HG03175 (cell line): Measurements from ENCODE around the gene DPY19L3.
A peak's percentile ranks its signal among the peaks of the same experiment; 100 is the strongest.
"Not testable (repeated sequence)": the region's sequence is repeated elsewhere in the genome, so short reads cannot be mapped to it uniquely, and the experiment has no call there.

Experiments
- ATAC-seq: cut with Tn5 transposase; IDR thresholded peaks from one replicate; pipeline ENCODE4 v1.9.1; 2021; ENCODE audit warnings: mild to moderate bottlenecking, moderate library complexity; ENCODE audit not compliant: unreplicated experiment

The DPY19L3 gene

DNA sequence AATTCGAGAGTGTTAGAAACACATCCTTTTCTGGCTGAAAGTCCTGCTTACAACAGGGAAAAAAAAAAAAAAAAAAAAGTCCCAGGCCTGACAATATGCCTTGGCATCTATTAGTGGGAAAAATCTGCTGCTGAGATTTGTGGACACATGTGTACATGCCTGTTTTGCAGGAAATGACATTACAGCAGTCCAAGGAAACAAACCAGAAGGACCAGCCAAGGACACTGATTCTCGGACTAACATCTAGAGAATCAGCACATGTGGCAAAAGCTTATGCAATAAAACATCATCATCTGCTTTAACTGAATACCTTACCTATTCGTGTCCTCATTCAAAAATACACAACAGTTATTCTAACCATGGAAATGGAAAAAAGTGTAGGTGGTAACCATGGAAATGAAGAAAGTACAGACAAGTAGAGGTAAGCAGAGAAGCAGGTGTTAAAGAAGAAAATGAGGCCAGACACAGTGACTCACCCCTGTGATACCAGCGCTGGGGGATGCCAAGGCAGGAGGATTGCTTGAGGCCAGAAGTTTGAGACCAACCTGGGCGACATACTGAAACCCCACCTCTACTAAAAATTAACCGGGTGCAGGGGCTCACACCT, 9.4 kb upstream of the DPY19L3 start:
- no peak for ATAC-seq

DNA sequence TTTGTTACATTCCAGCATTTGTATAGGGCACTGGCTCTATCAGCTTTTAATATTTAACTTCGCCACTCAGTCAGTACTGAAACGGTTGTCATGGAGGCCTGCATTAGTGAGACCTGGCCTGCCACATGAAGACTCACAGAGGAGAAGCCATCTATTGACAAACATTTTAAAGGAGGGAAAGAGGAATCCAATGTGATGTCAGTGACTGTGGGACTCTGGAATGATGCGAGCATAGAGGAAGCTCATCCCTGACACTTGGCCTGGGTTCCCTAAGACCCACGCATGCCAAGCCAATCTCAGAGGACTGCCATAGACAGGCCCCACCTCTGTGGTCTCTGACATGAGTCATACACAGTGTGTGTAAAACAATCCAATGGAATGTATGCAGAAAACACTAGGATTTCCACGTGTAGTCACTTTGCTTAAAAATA, 7.9 kb upstream of the DPY19L3 start:
- no peak for ATAC-seq

DNA sequence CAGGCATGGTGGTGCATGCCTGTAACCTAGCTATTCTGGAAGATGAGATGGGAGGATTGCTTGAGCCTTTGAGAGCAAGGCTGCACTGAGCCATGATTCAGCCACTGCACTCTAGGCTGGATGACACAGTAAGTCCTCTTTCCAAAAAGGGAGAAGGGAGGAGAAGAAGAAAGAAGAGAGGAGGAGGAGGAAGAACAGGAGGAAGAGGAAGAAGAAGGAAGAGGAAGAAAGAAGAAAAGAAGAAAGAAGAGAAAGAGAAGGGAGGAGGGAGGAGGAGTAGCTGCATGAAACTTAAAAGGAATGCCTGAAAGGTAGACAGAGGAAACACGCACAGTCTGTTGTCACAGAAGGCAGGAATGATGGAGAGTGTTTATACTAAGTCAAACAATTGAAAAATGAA, 3.6 kb upstream of the DPY19L3 start:
- ATAC-seq: no peak

DNA sequence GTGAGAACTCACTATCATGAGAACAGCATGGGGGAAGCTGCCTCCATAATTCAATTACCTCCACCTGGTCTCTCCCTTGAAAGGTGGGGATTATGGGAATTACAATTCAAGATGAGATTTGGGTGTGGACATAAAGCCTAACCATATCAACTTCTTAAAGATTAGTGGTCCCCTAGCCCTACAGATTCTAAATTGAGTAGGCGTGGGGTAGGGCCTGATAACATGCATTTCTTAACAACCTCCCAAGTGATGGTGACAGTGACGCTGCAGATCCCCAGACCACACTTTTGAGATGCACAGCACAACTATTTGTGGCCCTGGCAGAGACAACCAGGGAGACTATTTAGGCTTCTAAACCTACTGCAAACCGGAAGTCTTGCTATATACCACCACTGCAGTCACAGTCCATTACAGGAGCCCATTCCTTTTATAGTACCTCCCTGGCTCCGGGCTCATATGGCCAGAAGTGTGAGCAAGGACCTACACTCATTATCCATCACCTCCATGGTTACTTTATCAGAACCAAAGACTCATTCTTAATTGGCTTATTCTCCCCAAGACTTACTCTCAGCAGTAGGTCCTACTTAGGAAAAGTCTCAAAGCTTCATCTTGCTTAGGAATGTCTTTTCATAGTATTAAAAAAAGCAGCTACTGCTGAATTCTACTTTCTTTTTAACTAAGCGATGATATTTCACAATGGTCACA, 2.1 kb upstream of the DPY19L3 start:
- ATAC-seq: no peak

DNA sequence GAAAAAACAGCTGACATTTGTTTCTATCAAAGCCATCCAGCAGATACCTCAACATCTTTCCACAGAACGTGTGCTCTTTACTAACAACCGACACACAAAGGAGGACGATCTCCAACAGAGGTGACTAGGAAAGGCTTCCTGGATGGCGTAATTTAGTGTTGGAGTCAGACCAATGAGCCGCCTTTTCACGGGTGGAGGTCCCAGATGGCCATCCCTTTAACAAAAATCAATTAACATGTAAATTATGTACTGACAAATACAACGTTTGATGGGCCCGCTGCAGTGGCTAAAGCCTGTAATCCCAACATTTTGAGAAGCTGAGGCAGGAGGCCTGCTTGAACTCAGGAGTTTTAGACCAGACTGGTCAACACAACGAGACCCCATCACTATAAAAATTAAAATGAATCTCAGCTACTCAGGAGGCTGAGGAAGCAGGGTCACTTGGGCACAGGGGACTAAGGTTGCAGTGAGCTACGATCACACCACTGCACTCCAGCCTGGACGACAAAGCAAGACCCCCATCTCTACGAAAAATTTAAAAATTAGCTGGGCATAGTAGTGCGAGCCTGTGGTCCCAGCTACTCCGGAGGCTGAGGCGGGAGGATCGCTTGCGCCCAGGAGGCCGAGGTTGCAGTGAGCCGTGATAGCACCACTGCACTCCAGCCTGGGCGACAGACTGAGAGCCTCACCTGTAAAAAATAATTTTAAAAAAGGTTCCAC, 1.2 kb upstream of the DPY19L3 start:
- no peak for ATAC-seq

DNA sequence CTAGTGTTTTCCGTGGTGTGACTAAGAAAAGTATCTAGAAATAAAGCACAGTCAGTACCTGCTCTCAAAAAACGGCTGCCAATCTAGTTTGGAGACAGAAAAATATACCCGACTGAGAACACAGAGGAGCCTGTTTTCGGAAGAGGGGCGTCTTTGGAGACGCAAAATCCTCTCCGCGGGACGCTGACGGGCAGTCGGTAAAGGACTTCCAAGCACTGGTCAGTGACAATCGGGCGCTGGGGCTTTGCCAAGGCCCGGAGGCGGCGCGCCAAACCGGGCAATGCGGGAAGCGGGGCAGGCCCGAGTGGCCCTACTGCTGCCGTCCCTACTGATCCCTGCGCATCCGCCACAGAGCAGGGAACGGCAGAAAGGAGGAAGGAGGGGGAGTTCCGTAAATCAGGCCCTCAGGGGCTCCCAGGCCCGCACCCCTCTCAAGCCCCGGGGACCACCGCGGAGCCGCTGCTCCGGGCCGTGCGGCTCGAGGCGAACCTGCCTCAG, 588 bp upstream of the DPY19L3 start:
- ATAC-seq: peak; percentile 16

DNA sequence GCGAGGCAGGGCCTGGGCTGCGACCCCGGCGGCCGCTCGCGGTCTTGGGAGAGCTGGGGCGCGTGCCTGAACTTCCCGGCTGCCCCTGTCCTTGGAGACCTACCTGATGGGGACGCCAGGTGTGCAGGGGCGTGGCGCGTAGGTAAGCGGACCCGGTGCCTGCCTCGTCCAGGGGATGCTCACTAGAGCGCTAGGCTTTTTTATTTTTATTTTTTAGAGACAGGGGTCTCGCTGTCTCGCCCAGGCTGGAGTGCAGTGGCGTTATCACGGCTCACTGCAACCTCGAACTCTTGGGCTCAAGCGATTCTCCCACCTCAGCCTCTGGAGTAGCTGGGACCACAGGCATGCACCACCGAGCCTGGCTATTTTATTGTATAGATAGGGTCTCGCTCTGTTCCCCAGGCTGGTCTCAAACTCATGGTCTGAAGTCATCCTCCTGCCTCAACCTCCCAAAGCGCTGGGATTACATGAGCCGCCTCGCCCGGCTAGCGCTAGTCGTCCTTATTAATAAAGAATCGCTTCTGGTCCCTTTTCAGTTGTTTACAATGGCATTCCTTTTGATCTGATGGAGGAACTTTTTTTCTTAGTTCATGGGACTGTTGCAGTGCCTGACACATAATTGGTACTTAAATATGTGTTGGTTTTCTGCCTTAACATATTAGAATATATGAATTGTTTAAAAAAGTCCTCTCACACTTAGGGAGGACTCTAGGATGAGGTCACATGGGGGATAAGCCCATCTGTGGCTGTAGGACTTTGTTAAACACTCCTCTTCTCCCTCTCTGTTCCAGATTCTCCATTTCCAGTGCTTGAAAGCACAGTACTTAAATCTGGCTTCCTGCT, 812 bp downstream of the DPY19L3 start:
- no peak for ATAC-seq

DNA sequence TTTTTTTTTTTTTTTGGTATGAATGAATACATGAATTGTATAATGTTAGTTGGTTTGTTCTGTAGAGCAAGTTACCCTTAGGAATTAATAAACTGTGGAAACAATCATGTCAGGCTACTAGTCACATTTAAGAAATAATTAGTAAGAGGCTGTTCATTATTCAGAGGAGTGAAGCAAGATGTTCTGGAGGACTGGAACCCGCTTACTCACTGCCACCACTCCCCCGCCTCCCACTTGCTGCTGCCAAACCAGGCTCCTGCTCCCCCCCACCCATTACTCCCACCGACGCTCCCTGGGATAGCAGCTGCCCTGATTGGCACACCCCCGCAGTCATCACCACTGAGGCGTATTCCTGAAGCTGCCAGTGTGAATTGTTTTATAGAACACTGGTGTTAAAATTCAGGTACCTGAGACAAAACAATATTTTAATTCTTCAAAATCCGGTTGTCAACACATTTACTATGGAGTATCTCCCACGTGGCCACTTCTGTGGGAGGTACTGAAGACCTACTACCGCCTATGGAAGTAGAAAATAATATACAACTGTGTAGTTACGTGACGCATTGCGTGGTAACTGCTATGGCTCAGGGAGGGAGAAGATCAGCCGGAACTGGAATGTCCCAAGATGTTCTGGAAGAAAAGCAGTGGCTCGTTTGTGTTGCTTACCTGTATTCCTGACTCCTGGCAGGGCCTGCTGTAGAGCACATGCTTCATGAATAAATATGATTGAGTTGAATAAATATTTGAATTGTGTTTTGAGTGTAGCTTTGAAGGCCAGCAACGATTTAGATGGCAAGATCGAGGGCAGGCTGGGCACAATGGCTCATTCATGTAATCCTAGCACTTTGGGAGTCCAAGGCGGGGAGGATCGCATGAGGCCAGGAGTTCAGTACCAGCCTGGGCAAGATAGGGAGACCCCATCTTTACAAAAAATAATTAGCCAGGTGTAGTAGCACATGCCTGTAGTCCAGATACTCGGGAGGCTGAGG, 1.7 kb downstream of the DPY19L3 start:
- no peak for ATAC-seq

DNA sequence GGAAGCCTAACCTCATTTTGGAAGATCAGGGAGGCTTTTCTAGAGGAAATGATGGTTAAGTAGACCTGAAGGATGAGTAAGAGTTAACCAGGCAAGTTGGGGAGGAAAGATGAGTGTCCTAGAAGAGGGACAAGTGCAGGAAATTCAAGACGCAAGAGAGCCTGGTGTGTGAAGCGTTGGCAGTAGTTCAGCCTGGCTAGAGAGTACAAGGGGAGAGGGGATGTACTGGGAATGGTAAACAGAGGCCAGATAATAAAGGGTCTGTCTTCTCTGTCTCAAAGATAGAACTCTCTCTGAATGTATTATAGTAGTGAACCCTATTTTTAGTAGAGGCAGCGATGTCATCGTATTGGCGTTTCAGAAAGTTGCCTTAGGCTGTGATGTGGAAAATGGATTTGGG, 9.7 kb downstream of the DPY19L3 start:
- no peak for ATAC-seq

DNA sequence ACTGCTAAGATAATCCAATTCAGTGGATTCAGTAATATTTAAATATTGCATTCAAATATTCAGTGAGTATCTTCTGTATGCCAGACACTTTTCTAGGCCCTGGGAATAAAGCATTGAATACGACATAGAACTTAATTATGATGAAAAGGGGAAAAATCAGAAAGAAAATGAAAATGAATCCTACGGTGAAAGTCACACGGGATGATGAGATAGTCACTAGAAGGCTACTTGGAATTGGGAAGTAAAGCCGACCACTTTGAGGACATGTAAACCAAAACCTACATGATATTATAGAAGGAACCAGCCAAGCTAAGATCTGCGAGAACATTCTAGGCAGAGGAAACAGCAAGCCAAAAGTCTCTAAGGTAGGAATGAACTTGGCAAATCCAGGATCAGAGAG, 10.1 kb downstream of the DPY19L3 start:
- no peak for ATAC-seq

DNA sequence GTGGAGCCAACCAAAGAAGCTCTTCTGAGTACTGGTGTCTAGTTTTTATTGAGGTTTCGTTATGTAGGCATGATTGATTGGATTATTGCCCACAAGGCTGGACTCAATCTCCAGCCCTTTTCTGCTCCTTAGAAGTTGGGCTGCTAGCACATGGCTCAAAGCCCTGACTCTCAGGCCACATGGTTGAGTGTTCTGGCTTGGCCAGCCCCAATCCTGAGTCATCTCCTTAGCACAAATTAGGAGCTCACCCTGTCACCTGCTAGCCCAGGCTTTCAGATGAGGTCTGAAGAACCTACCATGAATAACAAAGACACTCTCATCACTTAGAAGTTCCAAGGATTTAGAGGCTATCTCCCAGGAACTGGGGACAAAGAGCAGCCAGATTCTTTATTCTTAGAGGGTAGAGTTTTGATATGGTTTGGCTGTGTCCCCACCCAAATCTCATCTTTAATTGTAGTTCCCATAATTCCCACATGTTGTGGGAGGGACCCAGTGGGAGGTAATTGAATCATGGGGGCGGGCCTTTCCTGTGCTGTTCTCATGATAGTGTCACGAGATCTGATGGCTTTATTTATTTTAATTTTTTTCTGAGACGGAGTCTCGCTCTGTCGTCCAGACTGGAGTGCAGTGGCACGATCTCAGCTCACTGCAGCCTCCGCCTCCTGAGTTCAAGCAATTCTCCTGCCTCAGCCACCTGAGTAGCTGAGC, 11.3 kb downstream of the DPY19L3 start:
- no peak for ATAC-seq

DNA sequence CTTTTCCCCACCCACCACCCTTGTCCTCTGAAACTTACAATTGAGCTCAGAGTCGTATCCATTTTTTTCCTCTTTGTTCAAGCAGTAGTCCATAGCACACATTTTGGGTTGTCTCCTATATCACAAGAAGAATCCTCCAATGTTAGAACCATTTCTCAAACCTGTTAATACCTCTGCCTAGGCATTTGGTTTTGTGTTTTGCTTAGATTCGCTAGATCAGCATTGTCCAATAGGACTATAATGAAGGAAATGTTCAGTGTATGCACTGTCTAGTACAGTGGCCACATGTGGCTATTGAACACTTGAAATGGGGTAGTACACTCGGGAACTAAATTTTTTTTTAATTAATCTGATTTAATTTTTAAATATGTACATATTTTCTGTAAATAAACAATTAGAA, 12.6 kb downstream of the DPY19L3 start:
- ATAC-seq: no peak

DNA sequence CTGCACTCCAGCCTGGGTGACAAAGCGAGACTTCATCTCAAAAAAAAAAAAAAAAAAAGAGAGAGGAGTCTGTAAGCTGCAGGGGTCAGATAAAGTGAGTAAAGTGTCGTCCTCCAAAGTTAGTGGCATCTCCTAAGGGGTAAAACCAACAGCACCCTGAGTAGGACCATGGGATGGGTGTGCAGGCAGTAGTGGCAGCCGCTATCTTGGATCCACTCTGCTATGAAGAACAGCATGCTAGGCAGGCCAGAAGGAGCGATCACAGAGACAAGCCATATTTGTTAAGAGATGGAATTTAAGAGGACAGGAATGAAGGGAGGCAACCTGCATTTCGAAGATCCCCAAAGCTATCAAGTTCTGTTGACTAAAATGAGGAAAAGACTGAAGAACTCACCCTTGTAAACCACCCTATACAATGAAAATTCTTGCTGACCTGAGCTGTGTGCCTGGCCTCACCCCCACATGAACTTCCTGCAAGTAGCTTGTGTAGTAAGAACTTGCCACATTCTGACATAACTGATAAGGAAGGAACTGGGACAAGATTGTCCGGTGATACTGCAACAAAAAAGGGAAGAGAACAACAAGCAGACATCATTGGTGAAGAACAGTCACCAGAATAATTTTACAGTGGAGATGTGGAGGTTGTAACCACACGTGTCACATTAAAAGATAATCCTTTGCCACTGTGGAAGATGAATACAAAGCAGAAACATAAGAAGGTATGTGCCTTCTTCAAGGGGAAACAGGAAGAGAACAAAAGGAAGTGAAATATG, 16.2 kb downstream of the DPY19L3 start:
- ATAC-seq: no peak

DNA sequence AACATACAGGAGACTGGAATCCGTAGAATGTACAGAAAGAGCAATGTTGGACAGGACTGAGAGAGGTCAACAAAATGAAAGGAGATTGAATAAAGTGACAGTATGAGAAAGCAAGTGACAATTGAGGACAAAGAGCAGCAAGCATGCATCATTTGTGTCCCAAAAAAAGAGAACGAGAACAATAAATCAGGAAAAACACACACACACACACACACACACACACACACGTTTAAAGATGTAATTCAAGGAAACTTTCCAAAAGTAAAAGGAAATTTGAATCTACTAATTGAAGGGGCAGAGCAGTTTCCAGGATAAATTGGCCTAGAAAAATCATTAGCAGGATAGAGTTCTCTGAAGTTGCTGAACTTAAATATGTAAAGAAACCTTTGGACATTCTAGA, 16.9 kb downstream of the DPY19L3 start:
- no peak for ATAC-seq

DNA sequence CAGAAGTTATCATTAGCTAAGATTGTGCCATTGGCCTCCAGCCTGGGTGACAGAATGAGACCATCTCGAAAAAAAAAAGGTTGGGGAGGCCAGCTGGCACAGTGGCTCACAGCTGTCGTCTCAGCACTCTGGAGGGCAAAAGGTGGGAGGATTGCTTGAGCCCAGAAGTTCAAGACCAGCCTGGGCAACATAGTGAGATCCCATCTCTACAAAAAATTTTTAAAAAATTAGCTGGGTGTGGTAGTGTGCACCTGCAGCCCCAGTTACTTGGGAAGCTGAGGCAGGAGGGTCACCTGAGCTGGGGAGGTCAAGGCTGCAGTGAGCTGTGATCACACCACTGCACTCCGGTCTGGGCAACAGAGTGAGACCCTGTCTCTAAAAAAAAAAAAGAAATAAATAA, 18.4 kb downstream of the DPY19L3 start:
- ATAC-seq: not testable (repeated sequence)

DNA sequence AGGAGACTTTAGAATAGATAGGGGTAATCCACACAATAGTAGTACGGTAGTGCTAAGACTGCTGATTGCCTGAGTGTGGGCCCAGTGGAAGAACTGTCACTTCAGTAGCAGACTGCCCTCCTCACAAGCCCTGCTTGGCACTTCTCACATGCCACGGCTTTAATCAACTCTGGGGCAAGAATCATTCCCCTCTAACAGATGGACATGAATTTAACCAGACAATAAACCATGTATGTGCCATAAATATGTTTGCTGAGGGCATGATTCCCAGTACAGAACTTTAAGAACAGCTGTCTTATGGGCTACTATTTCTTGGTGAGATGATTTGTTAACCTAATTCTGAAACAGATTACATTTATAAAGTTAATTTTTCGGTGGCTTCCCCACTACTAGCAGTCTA, 22.0 kb downstream of the DPY19L3 start:
- ATAC-seq: no peak

DNA sequence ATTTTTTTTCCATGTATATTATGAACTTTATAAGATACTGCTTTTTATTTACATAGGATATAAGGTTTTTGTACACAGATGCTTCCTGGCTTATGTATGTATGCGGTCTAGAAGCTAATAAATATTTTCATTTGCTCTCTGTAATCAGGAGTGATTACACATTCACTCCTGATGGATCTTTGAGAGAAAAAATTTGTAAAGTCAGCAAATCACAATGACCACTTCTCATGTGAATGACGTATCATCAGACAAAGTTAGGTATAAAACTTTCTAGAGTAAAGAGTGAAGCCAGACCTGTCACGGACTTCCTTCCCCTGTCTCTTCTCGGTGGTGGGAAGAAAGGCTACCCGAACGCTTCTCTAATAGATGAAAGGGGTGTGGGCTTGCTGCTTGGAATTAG, 31.1 kb downstream of the DPY19L3 start:
- ATAC-seq: no peak

DNA sequence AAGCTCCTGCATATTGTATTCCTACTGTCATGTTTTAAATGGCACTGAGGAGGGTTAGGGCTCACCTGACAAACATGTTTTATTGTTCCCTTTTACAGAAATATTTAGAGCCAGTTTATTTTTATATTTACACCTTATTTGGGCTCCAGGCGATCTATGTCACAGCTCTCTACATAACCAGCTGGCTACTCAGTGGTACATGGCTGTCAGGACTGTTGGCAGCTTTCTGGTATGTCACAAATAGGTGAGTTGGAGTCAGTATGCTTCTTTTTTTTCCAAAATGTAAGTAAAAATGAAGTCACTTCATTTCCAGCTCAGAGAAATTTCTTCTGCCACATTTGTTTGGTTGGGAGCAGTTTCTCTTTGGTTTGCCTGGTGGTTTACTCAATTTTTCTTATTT, 31.5 kb downstream of the DPY19L3 start:
- ATAC-seq: no peak

DNA sequence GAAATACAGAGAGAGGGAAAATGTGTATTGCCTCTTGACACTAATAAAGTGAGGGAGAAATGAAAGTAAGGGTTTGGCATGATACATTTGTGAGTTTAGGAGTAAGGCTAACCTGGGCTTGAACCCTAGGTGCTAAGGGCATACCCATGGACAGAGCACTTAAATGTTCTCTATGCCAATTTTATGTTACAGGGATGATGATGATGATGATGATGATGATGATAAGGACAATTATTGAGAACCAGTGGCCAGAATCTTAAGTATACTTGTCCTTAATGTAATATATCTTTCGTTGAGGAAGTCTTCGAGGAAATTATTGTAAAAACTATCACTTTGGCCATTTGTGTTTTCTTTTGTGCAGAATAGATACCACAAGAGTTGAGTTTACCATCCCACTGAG, 33.2 kb downstream of the DPY19L3 start:
- no peak for ATAC-seq
